Renal cortical epithelial cell (primary cell): ENCODE results near the gene OR6B2. TPM values are rescaled to one million over a fixed set of nuclear protein-coding genes. Genes with fewer than 3 reads are reported as not detected.

Experiments
- total RNA-seq: library from RNA; depleted of rRNA; stranded (reverse); fragments of >200 nt; gene quantifications from 2 replicates; pipeline ENCODE4 v1.2.3, GENCODE V29; 2014

Gene OR6B2
- total RNA-seq, 1 donor from 2014 or later = not detected

Other genes starting within 250 kb of the OR6B2 start
- 158 and 170 TPM in 2 replicates for gene NDUFA10, start 5.1 kb downstream of the OR6B2 start, total RNA-seq
- gene OR6B3, start 23.1 kb upstream of the OR6B2 start, total RNA-seq = not detected in 2 replicates
- 34.7 and 41.8 TPM in 2 replicates for gene COPS9, start 105.9 kb upstream of the OR6B2 start, total RNA-seq
- gene OTOS, start 110.2 kb upstream of the OR6B2 start, total RNA-seq = not detected in 2 replicates